MM.1S (cell line): Measurements from ENCODE around the gene SLC37A1.

Source experiments
- DNase-seq: peaks from one replicate; pipeline ENCODE4 v3.0.0-alpha.2; 2015
- H2AFZ ChIP-seq: fragments of 300-600 bp; sonication (generic); 2 replicates; pipeline ENCODE4 v1.6.0; 2016; ENCODE audit warnings: antibody characterized with exemption, low read length
- H3F3A ChIP-seq: fragments of 300-600 bp; sonication (generic); 2 replicates; pipeline ENCODE4 v1.6.1; 2016; ENCODE audit warnings: mild to moderate bottlenecking, antibody characterized with exemption, low read length, moderate library complexity, mixed read lengths; ENCODE audit not compliant: insufficient read depth
- H3K27ac ChIP-seq: fragments of 300-600 bp; sonication (generic); 2 replicates; pipeline ENCODE4 v1.5.1; 2016; ENCODE audit warnings: mild to moderate bottlenecking, low read length
- H3K27me3 ChIP-seq: fragments of 300-600 bp; sonication (generic); replicated peaks from 2 replicates; pipeline ENCODE4 v1.6.0; 2016; ENCODE audit warnings: low read length; ENCODE audit not compliant: insufficient read depth
- H3K36me3 ChIP-seq: fragments of 300-600 bp; sonication (generic); replicated peaks from 2 replicates; pipeline ENCODE4 v1.6.1; 2016; ENCODE audit warnings: mild to moderate bottlenecking, low read length, mixed read lengths; ENCODE audit not compliant: insufficient read depth
- H3K4me1 ChIP-seq: fragments of 300-600 bp; sonication (generic); 2 replicates; pipeline ENCODE4 v1.6.1; 2016; ENCODE audit warnings: low read length, mixed read lengths
- H3K4me2 ChIP-seq: fragments of 300-600 bp; sonication (generic); 2 replicates; pipeline ENCODE4 v1.6.0; 2016; ENCODE audit warnings: low read depth, low read length
- H3K4me3 ChIP-seq: fragments of 300-600 bp; sonication (generic); 2 replicates; pipeline ENCODE4 v1.5.1; 2016; ENCODE audit warnings: low read length, mixed read lengths
- H3K79me2 ChIP-seq: fragments of 300-600 bp; sonication (generic); 2 replicates; pipeline ENCODE4 v1.6.1; 2016; ENCODE audit warnings: mixed run types, low read length, mixed read lengths
- H3K9ac ChIP-seq: fragments of 300-600 bp; sonication (generic); 2 replicates; pipeline ENCODE4 v1.6.1; 2016; ENCODE audit warnings: low read length, mixed read lengths
- H3K9me2 ChIP-seq: fragments of 300-600 bp; sonication (generic); replicated peaks from 2 replicates; pipeline ENCODE4 v1.6.1; 2016; ENCODE audit warnings: mild to moderate bottlenecking, low read length, mixed read lengths; ENCODE audit not compliant: insufficient read depth
- H3K9me3 ChIP-seq: fragments of 300-600 bp; sonication (generic); replicated peaks from 2 replicates; pipeline ENCODE4 v1.6.1; 2016; ENCODE audit warnings: mild to moderate bottlenecking, low read length, mixed read lengths; ENCODE audit not compliant: insufficient read depth
- H4K20me1 ChIP-seq: fragments of 300-600 bp; sonication (generic); 2 replicates; pipeline ENCODE4 v1.6.1; 2016; ENCODE audit warnings: mild to moderate bottlenecking, low read length, moderate library complexity, mixed read lengths; ENCODE audit not compliant: insufficient read depth
- CTCF ChIP-seq: fragments of 300-600 bp; sonication (generic); IDR thresholded peaks from 2 replicates; pipeline ENCODE4 v1.5.1; 2016; ENCODE audit warnings: antibody characterized with exemption, low read length, mixed read lengths
- EZH2 ChIP-seq: fragments of 300-600 bp; sonication (generic); optimal IDR thresholded peaks from 2 replicates; pipeline ENCODE3; 2017; ENCODE audit warnings: low read depth, mild to moderate bottlenecking, antibody characterized with exemption, low read length, mixed read lengths
- EZH2phosphoT487 ChIP-seq: fragments of 300-600 bp; sonication (generic); IDR thresholded peaks from 2 replicates; pipeline ENCODE4 v1.6.1; 2018; ENCODE audit warnings: antibody characterized with exemption, low read length

Gene SLC37A1

GRCh38 chr21:42594616-42595282 lies 81.1 kb downstream of the SLC37A1 start:
- Histone ChIP-seq H3K4me1 (no peaks in the 10 kb centered on the region), H3K27me3 (peaks cover 90% of the 10 kb centered on the region), H3K27ac (no peak overlapping the region), H3K9ac (no peak overlapping the region), H3K9me2 (no peaks in the 10 kb centered on the region), H3K9me3 (no peaks in the 10 kb centered on the region), H3K79me2 (no peaks in the 10 kb centered on the region), H3K4me3 (no peak overlapping the region), H3K36me3 (no peaks in the 10 kb centered on the region), H3K4me2 (no peak overlapping the region), H3F3A (no peaks in the 10 kb centered on the region), H4K20me1 (no peaks in the 10 kb centered on the region), H2AFZ (no peak overlapping the region)
- no peak for TF ChIP-seq EZH2phosphoT487
- no peak for TF ChIP-seq CTCF
- TF ChIP-seq EZH2: no peak
- no peak for DNase-seq

GRCh38 chr21:42595283-42596187 lies 81.9 kb downstream of the SLC37A1 start:
- H3K9ac ChIP-seq: no peak overlapping the region
- no peaks in the 10 kb centered on the region for H3K9me3 ChIP-seq
- no peak overlapping the region for H3K4me3 ChIP-seq
- no peak for DNase-seq
- TF ChIP-seq EZH2 (no peak), EZH2phosphoT487 (no peak)
- H3K27me3 ChIP-seq: peaks cover 98% of the 10 kb centered on the region
- no peak overlapping the region for H3K27ac ChIP-seq
- no peaks in the 10 kb centered on the region for H3K79me2 ChIP-seq
- no peaks in the 10 kb centered on the region for H3K36me3 ChIP-seq
- H3K4me2 ChIP-seq: no peak overlapping the region
- H3K4me1 ChIP-seq: no peaks in the 10 kb centered on the region
- no peaks in the 10 kb centered on the region for H3F3A ChIP-seq
- no peaks in the 10 kb centered on the region for H4K20me1 ChIP-seq
- no peak overlapping the region for H2AFZ ChIP-seq
- no peaks in the 10 kb centered on the region for H3K9me2 ChIP-seq

GRCh38 chr21:42596657-42597056 lies 83.0 kb downstream of the SLC37A1 start:
- Histone ChIP-seq H3K9me3 (no peaks in the 10 kb centered on the region), H3K27ac (no peak overlapping the region), H3K9me2 (no peaks in the 10 kb centered on the region), H3K4me1 (no peaks in the 10 kb centered on the region), H3K79me2 (no peaks in the 10 kb centered on the region), H3K9ac (no peak overlapping the region), H3K4me2 (no peak overlapping the region), H3F3A (no peaks in the 10 kb centered on the region), H4K20me1 (no peaks in the 10 kb centered on the region), H3K36me3 (no peaks in the 10 kb centered on the region), H3K4me3 (no peak overlapping the region), H2AFZ (no peak overlapping the region), H3K27me3 (peaks cover 97% of the 10 kb centered on the region)
- TF ChIP-seq CTCF (no peak), EZH2 (peak; percentile 81)
- DNase-seq: no peak
